ENCODE measurements around the gene RNPEP. TPM values are rescaled to one million over a fixed set of nuclear protein-coding genes. Genes with fewer than 3 reads are reported as not detected.
"Not testable (repeated sequence)": the region's sequence is repeated elsewhere in the genome, so short reads cannot be mapped to it uniquely, and the experiment has no call there.

Gene RNPEP
- 10 to 100 TPM; 28.2 to 50.0 (median 34.7) TPM for polyA plus RNA-seq (ENCODE audit: low read depth in 6 of 6)

GRCh38 chr1:201982623-201983379 lies at the start of gene RNPEP:
RNPEP (plus strand) TSS chr1:201982648; CDS start chr1:201982667, 19 bp downstream.
- Mint-ChIP-seq H3K9me3 (no peaks in the 10 kb centered on the region), H3K27ac (peak within 1 kb of the TSS; percentile 86 to 95 (median 94)), H3K4me3 (peak within 1 kb of the TSS; percentile 93 to 99 (median 96)), H3K4me1 (peaks cover 25 to 27% (median 27%) of the 10 kb centered on the region in 3 donors), H3K27me3 (no peaks in the 10 kb centered on the region), H3K36me3 (peaks cover 0 to 7% of the 10 kb centered on the region in 2 donors)
- DNase-seq (peak; percentile 50), ATAC-seq (ENCODE audit: low read depth in 2 of 2) (peak; percentile 74 to 76)

GRCh38 chr1:201933840-201934430 lies 48.5 kb upstream of the RNPEP start:
- no peaks in the 10 kb centered on the region for H3K9me3 Mint-ChIP-seq
- DNase-seq (no peak), ATAC-seq (ENCODE audit: low read depth in 2 of 2) (no peak)
- H3K36me3 Mint-ChIP-seq: no peaks in the 10 kb centered on the region
- H3K4me1 Mint-ChIP-seq: no peaks in the 10 kb centered on the region
- H3K27ac Mint-ChIP-seq: no peak overlapping the region
- H3K4me3 Mint-ChIP-seq: no peak overlapping the region
- H3K27me3 Mint-ChIP-seq: peaks cover 27 to 34% (median 27%) of the 10 kb centered on the region in 3 donors

GRCh38 chr1:201937624-201938213 lies 44.7 kb upstream of the RNPEP start:
- Mint-ChIP-seq H3K36me3 (no peaks in the 10 kb centered on the region), H3K4me3 (no peak overlapping the region), H3K4me1 (no peaks in the 10 kb centered on the region), H3K9me3 (no peaks in the 10 kb centered on the region), H3K27ac (no peak overlapping the region), H3K27me3 (peaks cover 38 to 59% (median 39%) of the 10 kb centered on the region in 3 donors)
- no peak for DNase-seq
- ATAC-seq (ENCODE audit: low read depth in 2 of 2): no peak

- no peaks in the 10 kb centered on the region for H3K4me1 Mint-ChIP-seq
Observed at GRCh38 chr1:201938440-201939035, 43.9 kb upstream of the RNPEP start.

GRCh38 chr1:201939148-201939547 lies 43.3 kb upstream of the RNPEP start:
- no peak overlapping the region for H3K27ac Mint-ChIP-seq
- H3K9me3 Mint-ChIP-seq: no peaks in the 10 kb centered on the region
- H3K4me1 Mint-ChIP-seq: no peaks in the 10 kb centered on the region
- DNase-seq: no peak
- H3K4me3 Mint-ChIP-seq: no peak overlapping the region
- no peaks in the 10 kb centered on the region for H3K36me3 Mint-ChIP-seq
- no peak for ATAC-seq (ENCODE audit: low read depth in 2 of 2)
- peaks cover 45 to 69% (median 51%) of the 10 kb centered on the region in 3 donors for H3K27me3 Mint-ChIP-seq

More at GRCh38 chr1:201938440-201939035, 43.9 kb upstream of the RNPEP start:
- DNase-seq (no peak), ATAC-seq (ENCODE audit: low read depth in 2 of 2) (no peak)
- H3K9me3 Mint-ChIP-seq: no peaks in the 10 kb centered on the region
- peak overlapping the region in 1 of 8 donors; percentile 9 for H3K4me3 Mint-ChIP-seq
- no peaks in the 10 kb centered on the region for H3K36me3 Mint-ChIP-seq
- no peak overlapping the region for H3K27ac Mint-ChIP-seq
- H3K27me3 Mint-ChIP-seq: peaks cover 43 to 65% (median 46%) of the 10 kb centered on the region in 3 donors

- H3K4me1 Mint-ChIP-seq: no peaks in the 10 kb centered on the region
- H3K36me3 Mint-ChIP-seq: no peaks in the 10 kb centered on the region
- H3K4me3 Mint-ChIP-seq: no peak overlapping the region
- H3K9me3 Mint-ChIP-seq: no peaks in the 10 kb centered on the region
- DNase-seq (no peak), ATAC-seq (ENCODE audit: low read depth in 2 of 2) (no peak)
- H3K27me3 Mint-ChIP-seq: peaks cover 41 to 69% (median 51%) of the 10 kb centered on the region in 3 donors
- H3K27ac Mint-ChIP-seq: peak overlapping the region in 1 of 6 donors; percentile 29
Observed at GRCh38 chr1:201939574-201939973, 42.9 kb upstream of the RNPEP start.

GRCh38 chr1:201940316-201940715 lies 42.1 kb upstream of the RNPEP start:
- H3K9me3 Mint-ChIP-seq; ATAC-seq (ENCODE audit: low read depth in 2 of 2); DNase-seq; H3K36me3 Mint-ChIP-seq; H3K27ac Mint-ChIP-seq; H3K4me3 Mint-ChIP-seq; H3K4me1 Mint-ChIP-seq: not testable (repeated sequence)
- H3K27me3 Mint-ChIP-seq: peaks cover 43 to 71% (median 52%) of the 10 kb centered on the region in 3 donors

- Mint-ChIP-seq H3K27ac (peak overlapping the region in 2 of 6 donors; percentile 38 to 43), H3K27me3 (peaks cover 48 to 75% (median 58%) of the 10 kb centered on the region in 3 donors), H3K36me3 (no peaks in the 10 kb centered on the region), H3K9me3 (peaks cover 0 to 1% (median 0%) of the 10 kb centered on the region in 7 donors), H3K4me1 (peaks cover 9 to 14% (median 11%) of the 10 kb centered on the region in 3 donors), H3K4me3 (no peak overlapping the region)
- DNase-seq: no peak
- no peak for ATAC-seq (ENCODE audit: low read depth in 2 of 2)
Observed at GRCh38 chr1:201941420-201942128, 40.9 kb upstream of the RNPEP start.

GRCh38 chr1:201942129-201942495 lies 40.3 kb upstream of the RNPEP start:
- H3K4me3 Mint-ChIP-seq: no peak overlapping the region

GRCh38 chr1:201944002-201944401 lies 38.4 kb upstream of the RNPEP start:
- no peak for DNase-seq
- H3K27ac Mint-ChIP-seq: no peak overlapping the region
- H3K27me3 Mint-ChIP-seq: peaks cover 52 to 78% (median 71%) of the 10 kb centered on the region in 3 donors
- H3K9me3 Mint-ChIP-seq: peaks cover 0 to 3% (median 0%) of the 10 kb centered on the region in 7 donors
- H3K4me1 Mint-ChIP-seq: peaks cover 9 to 21% (median 17%) of the 10 kb centered on the region in 3 donors
- H3K4me3 Mint-ChIP-seq: no peak overlapping the region
- ATAC-seq (ENCODE audit: low read depth in 2 of 2): no peak
- H3K36me3 Mint-ChIP-seq: no peaks in the 10 kb centered on the region

More at GRCh38 chr1:201942129-201942495, 40.3 kb upstream of the RNPEP start:
- Mint-ChIP-seq H3K36me3 (no peaks in the 10 kb centered on the region), H3K4me1 (peaks cover 9 to 20% (median 16%) of the 10 kb centered on the region in 3 donors), H3K27ac (no peak overlapping the region), H3K9me3 (peaks cover 0 to 1% (median 0%) of the 10 kb centered on the region in 7 donors), H3K27me3 (peaks cover 50 to 75% (median 62%) of the 10 kb centered on the region in 3 donors)
- no peak for ATAC-seq (ENCODE audit: low read depth in 2 of 2)
- DNase-seq: no peak

- Mint-ChIP-seq H3K27ac (no peak overlapping the region), H3K27me3 (peaks cover 50 to 73% (median 70%) of the 10 kb centered on the region in 3 donors), H3K4me1 (peaks cover 9 to 21% (median 17%) of the 10 kb centered on the region in 3 donors), H3K4me3 (no peak overlapping the region), H3K9me3 (peaks cover 0 to 3% (median 0%) of the 10 kb centered on the region in 7 donors), H3K36me3 (no peaks in the 10 kb centered on the region)
- ATAC-seq (ENCODE audit: low read depth in 2 of 2) (no peak), DNase-seq (no peak)
Observed at GRCh38 chr1:201944639-201945038, 37.8 kb upstream of the RNPEP start.

GRCh38 chr1:201945157-201945556 lies 37.3 kb upstream of the RNPEP start:
- H3K4me3 Mint-ChIP-seq: no peak overlapping the region
- H3K9me3 Mint-ChIP-seq: peaks cover 0 to 3% (median 0%) of the 10 kb centered on the region in 7 donors
- no peaks in the 10 kb centered on the region for H3K36me3 Mint-ChIP-seq
- no peak overlapping the region for H3K27ac Mint-ChIP-seq
- peaks cover 9 to 21% (median 17%) of the 10 kb centered on the region in 3 donors for H3K4me1 Mint-ChIP-seq
- peaks cover 50 to 68% (median 68%) of the 10 kb centered on the region in 3 donors for H3K27me3 Mint-ChIP-seq
- no peak for DNase-seq
- no peak for ATAC-seq (ENCODE audit: low read depth in 2 of 2)

GRCh38 chr1:201945863-201946223 lies 36.6 kb upstream of the RNPEP start:
- DNase-seq (no peak), ATAC-seq (ENCODE audit: low read depth in 2 of 2) (no peak)
- H3K4me1 Mint-ChIP-seq: peaks cover 9 to 21% (median 17%) of the 10 kb centered on the region in 3 donors
- no peaks in the 10 kb centered on the region for H3K36me3 Mint-ChIP-seq
- H3K9me3 Mint-ChIP-seq: peaks cover 0 to 3% (median 0%) of the 10 kb centered on the region in 7 donors
- H3K4me3 Mint-ChIP-seq: peak overlapping the region in 6 of 8 donors; percentile 67 to 89 (median 79)
- H3K27ac Mint-ChIP-seq: no peak overlapping the region
- H3K27me3 Mint-ChIP-seq: peaks cover 50 to 71% (median 68%) of the 10 kb centered on the region in 3 donors

Data from naive B cell (primary cell).